Measurements from ENCODE around the gene UGP2.

UGP2 gene

DNA sequence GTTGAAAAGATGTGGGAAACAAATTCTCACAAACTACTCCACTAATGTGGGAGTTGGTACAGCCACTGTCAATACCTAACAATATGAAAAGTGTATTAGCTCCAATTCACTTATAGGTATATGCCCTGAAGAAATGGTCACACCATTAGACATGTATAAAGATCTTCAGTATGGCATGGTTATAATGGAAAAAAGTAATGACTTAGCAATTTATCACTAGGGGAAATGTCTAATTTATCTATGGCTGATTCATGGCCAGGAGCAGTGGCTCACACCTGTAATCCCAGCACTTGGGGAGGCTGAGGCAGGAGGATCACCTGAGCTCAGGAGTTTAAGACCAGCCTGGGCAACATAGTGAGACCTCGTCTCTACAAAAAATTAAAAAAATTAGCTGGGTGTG, 52.5 kb downstream of the UGP2 start:
- no peak for DNase-seq (ENCODE audit: low read depth)
- H3K4me3 ChIP-seq (ENCODE audit: low read depth, low read length) = no peak overlapping the region
- no peak for TF ChIP-seq POLR2A (IDR thresholded peaks at IDR 0.05; ENCODE audit: extremely low read depth, insufficient read length)
- TF ChIP-seq, protein P1, sequence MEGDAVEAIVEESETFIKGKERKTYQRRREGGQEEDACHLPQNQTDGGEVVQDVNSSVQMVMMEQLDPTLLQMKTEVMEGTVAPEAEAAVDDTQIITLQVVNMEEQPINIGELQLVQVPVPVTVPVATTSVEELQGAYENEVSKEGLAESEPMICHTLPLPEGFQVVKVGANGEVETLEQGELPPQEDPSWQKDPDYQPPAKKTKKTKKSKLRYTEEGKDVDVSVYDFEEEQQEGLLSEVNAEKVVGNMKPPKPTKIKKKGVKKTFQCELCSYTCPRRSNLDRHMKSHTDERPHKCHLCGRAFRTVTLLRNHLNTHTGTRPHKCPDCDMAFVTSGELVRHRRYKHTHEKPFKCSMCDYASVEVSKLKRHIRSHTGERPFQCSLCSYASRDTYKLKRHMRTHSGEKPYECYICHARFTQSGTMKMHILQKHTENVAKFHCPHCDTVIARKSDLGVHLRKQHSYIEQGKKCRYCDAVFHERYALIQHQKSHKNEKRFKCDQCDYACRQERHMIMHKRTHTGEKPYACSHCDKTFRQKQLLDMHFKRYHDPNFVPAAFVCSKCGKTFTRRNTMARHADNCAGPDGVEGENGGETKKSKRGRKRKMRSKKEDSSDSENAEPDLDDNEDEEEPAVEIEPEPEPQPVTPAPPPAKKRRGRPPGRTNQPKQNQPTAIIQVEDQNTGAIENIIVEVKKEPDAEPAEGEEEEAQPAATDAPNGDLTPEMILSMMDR (IDR thresholded peaks at IDR 0.05; ENCODE audit: low read depth, low read length) = no peak
- TF ChIP-seq MYC (IDR thresholded peaks at IDR 0.05; ENCODE audit: low read depth, low read length) = no peak
- TF ChIP-seq, protein P2, sequence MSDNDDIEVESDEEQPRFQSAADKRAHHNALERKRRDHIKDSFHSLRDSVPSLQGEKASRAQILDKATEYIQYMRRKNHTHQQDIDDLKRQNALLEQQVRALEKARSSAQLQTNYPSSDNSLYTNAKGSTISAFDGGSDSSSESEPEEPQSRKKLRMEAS (IDR thresholded peaks at IDR 0.05; ENCODE audit: low read depth, low read length) = no peak

DNA sequence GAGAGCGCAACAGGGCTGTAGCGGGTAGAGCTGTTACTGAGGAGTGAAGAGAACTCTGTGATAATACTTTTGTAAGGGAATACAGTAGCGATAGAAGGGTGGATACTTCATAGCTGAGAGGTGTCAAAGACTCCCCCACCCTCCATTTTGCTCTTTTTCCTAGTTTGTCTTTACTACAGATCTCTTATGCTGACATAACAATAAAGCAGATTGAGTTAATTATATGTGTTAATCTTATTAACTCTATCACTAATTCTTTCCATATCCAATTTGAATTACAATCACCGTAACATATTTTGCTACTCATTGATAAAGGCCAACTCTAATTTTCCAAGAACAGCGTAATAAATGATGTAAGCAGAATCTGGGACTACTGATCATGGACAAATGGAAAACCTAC, 57.1 kb downstream of the UGP2 start:
- H3K4me3 ChIP-seq (ENCODE audit: low read depth, low read length) = no peak overlapping the region
- DNase-seq (ENCODE audit: low read depth) = no peak
- TF ChIP-seq POLR2A (IDR thresholded peaks at IDR 0.05; ENCODE audit: extremely low read depth, insufficient read length) (no peak), MYC (IDR thresholded peaks at IDR 0.05; ENCODE audit: low read depth, low read length) (no peak)
- TF ChIP-seq, protein P1 (IDR thresholded peaks at IDR 0.05; ENCODE audit: low read depth, low read length) = no peak
- TF ChIP-seq, protein P2 (IDR thresholded peaks at IDR 0.05; ENCODE audit: low read depth, low read length) = no peak

DNA sequence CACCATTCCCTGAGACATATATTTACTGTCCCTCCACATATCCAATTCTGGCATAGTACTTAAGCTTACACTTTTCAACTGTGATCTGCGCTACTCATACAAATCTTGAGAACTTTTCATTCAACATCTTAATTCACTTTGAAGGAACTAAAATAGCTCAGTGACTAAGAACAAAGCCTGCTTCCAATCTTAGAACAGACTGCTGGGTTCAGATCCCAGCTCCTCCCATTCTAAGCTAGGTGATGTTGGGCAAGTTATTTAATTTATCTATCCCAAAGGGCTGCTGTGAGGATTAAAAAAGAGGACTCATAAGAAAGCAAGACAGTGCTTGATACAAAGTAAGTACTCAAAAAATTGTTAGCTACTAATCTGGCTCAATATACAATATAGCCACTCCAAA, 57.9 kb downstream of the UGP2 start:
- no peak for DNase-seq (ENCODE audit: low read depth)
- no peak overlapping the region for H3K4me3 ChIP-seq (ENCODE audit: low read depth, low read length)
- TF ChIP-seq MYC (IDR thresholded peaks at IDR 0.05; ENCODE audit: low read depth, low read length) (no peak), POLR2A (IDR thresholded peaks at IDR 0.05; ENCODE audit: extremely low read depth, insufficient read length) (no peak)
- TF ChIP-seq, protein P1 (IDR thresholded peaks at IDR 0.05; ENCODE audit: low read depth, low read length) = no peak
- TF ChIP-seq, protein P2 (IDR thresholded peaks at IDR 0.05; ENCODE audit: low read depth, low read length) = no peak

DNA sequence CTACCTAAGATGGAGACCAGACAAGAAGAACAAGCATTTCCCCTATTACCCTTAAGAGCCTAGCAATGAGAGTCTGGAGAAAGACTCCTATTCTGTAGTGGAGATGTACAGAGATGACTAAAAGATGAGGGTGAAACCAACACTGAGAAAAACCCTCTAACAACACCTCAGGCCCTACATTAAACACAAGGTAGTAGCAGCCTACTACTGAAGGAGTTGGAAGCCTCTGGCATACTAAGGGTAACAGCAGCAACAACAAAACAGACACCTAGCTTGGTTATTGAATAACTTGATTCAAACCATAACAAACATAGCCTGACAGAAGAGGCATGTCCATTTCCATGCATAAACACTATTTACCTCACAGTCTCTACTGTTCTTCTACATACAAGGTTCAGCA, 60.5 kb downstream of the UGP2 start:
- TF ChIP-seq, protein P2 (IDR thresholded peaks at IDR 0.05; ENCODE audit: low read depth, low read length) = no peak
- TF ChIP-seq, protein P1 (IDR thresholded peaks at IDR 0.05; ENCODE audit: low read depth, low read length) = no peak
- no peak for TF ChIP-seq POLR2A (IDR thresholded peaks at IDR 0.05; ENCODE audit: extremely low read depth, insufficient read length)
- no peak for TF ChIP-seq MYC (IDR thresholded peaks at IDR 0.05; ENCODE audit: low read depth, low read length)
- H3K4me3 ChIP-seq (ENCODE audit: low read depth, low read length) = no peak overlapping the region
- no peak for DNase-seq (ENCODE audit: low read depth)

DNA sequence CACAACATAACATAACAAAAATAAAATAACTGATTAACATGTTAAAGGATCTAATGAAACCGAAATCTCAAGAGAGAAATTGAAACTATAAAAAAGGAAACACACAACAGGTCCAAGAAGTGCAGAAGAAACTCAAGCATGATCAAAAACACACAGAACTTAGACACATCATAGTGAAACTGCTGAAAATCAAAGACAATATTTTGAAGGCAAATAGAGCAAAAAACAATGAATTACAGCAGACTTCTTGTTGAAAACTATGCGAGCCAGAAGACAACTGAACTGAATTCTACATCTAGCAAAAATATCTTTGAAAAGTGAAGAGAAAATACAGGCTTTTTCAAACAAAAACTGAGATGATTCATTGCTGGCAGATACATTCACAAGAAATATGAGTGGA, 61.3 kb downstream of the UGP2 start:
- TF ChIP-seq MYC (IDR thresholded peaks at IDR 0.05; ENCODE audit: low read depth, low read length) (no peak), POLR2A (IDR thresholded peaks at IDR 0.05; ENCODE audit: extremely low read depth, insufficient read length) (no peak)
- TF ChIP-seq, protein P1 (IDR thresholded peaks at IDR 0.05; ENCODE audit: low read depth, low read length) = no peak
- TF ChIP-seq, protein P2 (IDR thresholded peaks at IDR 0.05; ENCODE audit: low read depth, low read length) = no peak
- DNase-seq (ENCODE audit: low read depth) = peak; percentile 14
- H3K4me3 ChIP-seq (ENCODE audit: low read depth, low read length) = no peak overlapping the region

DNA sequence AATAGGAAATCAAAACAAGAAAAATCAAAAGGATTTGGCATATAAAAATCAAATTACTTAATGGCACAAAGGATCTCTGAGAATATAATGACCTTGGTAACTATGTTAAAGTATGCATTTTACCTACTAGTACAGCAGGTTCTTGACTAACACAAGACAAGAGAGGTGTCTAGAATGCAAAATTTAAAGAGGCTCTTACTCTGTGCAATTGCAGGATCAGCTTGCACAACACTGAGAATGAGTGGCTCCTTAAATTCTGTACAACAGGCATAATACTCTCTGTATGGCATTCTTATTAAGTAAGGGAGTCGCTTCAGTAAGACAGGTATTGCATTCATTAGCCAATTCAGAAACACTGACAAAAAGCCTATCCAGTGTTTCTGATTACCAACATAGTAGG, 72.6 kb downstream of the UGP2 start:
- TF ChIP-seq MYC (IDR thresholded peaks at IDR 0.05; ENCODE audit: low read depth, low read length) = no peak
- TF ChIP-seq, protein P1 (IDR thresholded peaks at IDR 0.05; ENCODE audit: low read depth, low read length) = no peak
- no peak for TF ChIP-seq POLR2A (IDR thresholded peaks at IDR 0.05; ENCODE audit: extremely low read depth, insufficient read length)
- TF ChIP-seq, protein P2 (IDR thresholded peaks at IDR 0.05; ENCODE audit: low read depth, low read length) = no peak
- no peak overlapping the region for H3K4me3 ChIP-seq (ENCODE audit: low read depth, low read length)
- DNase-seq (ENCODE audit: low read depth) = no peak
